ENCODE data around the gene PRR16. TPM values are rescaled to one million over a fixed set of nuclear protein-coding genes. Genes with fewer than 3 reads are reported as not detected.

PRR16 gene
- total RNA-seq, 1 experiment from 2014 or later: not detected

GRCh38 chr5:120540097-120540496 lies 76.0 kb downstream of the PRR16 start:
- BruUV-seq (replicated peaks): no TSS peak
- POLR2A ChIA-PET (ENCODE audit: low non-redundant PET): no interaction called here
- CTCF ChIA-PET: no interaction called here

GRCh38 chr5:120544043-120544442 lies 79.9 kb downstream of the PRR16 start:
- intact Hi-C loops (cut with micrococcal nuclease; ENCODE audit: unreplicated experiment): no loop called here
- Histone ChIP-seq H3K27ac (ENCODE audit: low read depth, low read length, poor library complexity, severe bottlenecking) (no peak overlapping the region), H3K9me3 (ENCODE audit: low read depth, low read length, poor library complexity, severe bottlenecking) (no peaks in the 10 kb centered on the region), H3K36me3 (ENCODE audit: insufficient read depth, low read length, poor library complexity, severe bottlenecking) (no peaks in the 10 kb centered on the region), H3K4me1 (ENCODE audit: insufficient read depth, low read length, poor library complexity, severe bottlenecking) (no peaks in the 10 kb centered on the region), H3K27me3 (replicated peaks; ENCODE audit: insufficient read depth, low read depth, low read length, poor library complexity) (no peaks in the 10 kb centered on the region), H3K4me3 (ENCODE audit: low read depth, low read length, poor library complexity, severe bottlenecking) (no peak overlapping the region)
- ChIA-PET CTCF (no interaction called here), POLR2A (ENCODE audit: low non-redundant PET) (no interaction called here)
- BruUV-seq (replicated peaks): no TSS peak
- no peak for TF ChIP-seq EZH2 (IDR thresholded peaks at IDR 0.05; ENCODE audit: borderline replicate concordance, low read depth, low read length, poor library complexity, severe bottlenecking)
- TF ChIP-seq, protein P1, sequence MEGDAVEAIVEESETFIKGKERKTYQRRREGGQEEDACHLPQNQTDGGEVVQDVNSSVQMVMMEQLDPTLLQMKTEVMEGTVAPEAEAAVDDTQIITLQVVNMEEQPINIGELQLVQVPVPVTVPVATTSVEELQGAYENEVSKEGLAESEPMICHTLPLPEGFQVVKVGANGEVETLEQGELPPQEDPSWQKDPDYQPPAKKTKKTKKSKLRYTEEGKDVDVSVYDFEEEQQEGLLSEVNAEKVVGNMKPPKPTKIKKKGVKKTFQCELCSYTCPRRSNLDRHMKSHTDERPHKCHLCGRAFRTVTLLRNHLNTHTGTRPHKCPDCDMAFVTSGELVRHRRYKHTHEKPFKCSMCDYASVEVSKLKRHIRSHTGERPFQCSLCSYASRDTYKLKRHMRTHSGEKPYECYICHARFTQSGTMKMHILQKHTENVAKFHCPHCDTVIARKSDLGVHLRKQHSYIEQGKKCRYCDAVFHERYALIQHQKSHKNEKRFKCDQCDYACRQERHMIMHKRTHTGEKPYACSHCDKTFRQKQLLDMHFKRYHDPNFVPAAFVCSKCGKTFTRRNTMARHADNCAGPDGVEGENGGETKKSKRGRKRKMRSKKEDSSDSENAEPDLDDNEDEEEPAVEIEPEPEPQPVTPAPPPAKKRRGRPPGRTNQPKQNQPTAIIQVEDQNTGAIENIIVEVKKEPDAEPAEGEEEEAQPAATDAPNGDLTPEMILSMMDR (conservative IDR thresholded peaks at IDR 0.05; ENCODE audit: low read depth, low read length): no peak
- no peak for DNase-seq (ENCODE audit: low spot score)

More at GRCh38 chr5:120540097-120540496, 76.0 kb downstream of the PRR16 start:
- Histone ChIP-seq H3K9me3 (ENCODE audit: low read depth, low read length, poor library complexity, severe bottlenecking) (no peaks in the 10 kb centered on the region), H3K27ac (ENCODE audit: low read depth, low read length, poor library complexity, severe bottlenecking) (no peak overlapping the region), H3K27me3 (replicated peaks; ENCODE audit: insufficient read depth, low read depth, low read length, poor library complexity) (no peaks in the 10 kb centered on the region), H3K4me1 (ENCODE audit: insufficient read depth, low read length, poor library complexity, severe bottlenecking) (no peaks in the 10 kb centered on the region), H3K4me3 (ENCODE audit: low read depth, low read length, poor library complexity, severe bottlenecking) (no peak overlapping the region), H3K36me3 (ENCODE audit: insufficient read depth, low read length, poor library complexity, severe bottlenecking) (no peaks in the 10 kb centered on the region)
- TF ChIP-seq, protein P1 (conservative IDR thresholded peaks at IDR 0.05; ENCODE audit: low read depth, low read length): no peak
- TF ChIP-seq EZH2 (IDR thresholded peaks at IDR 0.05; ENCODE audit: borderline replicate concordance, low read depth, low read length, poor library complexity, severe bottlenecking): no peak
- DNase-seq (ENCODE audit: low spot score): no peak
- intact Hi-C loops (cut with micrococcal nuclease; ENCODE audit: unreplicated experiment): no loop called here

DNA sequence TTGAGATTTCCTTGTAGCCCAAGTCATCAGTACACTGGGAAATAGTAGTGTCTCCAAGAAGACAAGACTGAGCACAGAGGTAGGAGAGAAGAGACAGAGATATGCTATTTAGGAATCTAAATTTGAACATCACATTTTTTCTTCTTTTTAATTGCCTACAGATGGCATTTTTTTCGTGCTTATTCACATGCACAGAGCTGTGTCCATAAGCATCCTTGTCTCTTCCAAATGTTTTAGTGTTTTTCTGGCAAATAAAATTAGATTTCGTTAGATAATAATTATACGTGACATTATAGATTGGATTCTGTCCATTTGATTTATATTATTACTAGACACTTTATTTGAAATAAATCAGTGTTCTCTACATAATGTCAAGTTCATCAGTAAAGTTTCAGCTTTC lies 80.9 kb downstream of the PRR16 start:
- DNase-seq (ENCODE audit: low spot score): no peak
- H3K36me3 ChIP-seq (ENCODE audit: insufficient read depth, low read length, poor library complexity, severe bottlenecking): no peaks in the 10 kb centered on the region
- no peak overlapping the region for H3K4me3 ChIP-seq (ENCODE audit: low read depth, low read length, poor library complexity, severe bottlenecking)
- H3K4me1 ChIP-seq (ENCODE audit: insufficient read depth, low read length, poor library complexity, severe bottlenecking): no peaks in the 10 kb centered on the region
- TF ChIP-seq, protein P1 (conservative IDR thresholded peaks at IDR 0.05; ENCODE audit: low read depth, low read length): no peak
- TF ChIP-seq EZH2 (IDR thresholded peaks at IDR 0.05; ENCODE audit: borderline replicate concordance, low read depth, low read length, poor library complexity, severe bottlenecking): no peak
- no TSS peak for BruUV-seq (replicated peaks)
- POLR2A ChIA-PET (ENCODE audit: low non-redundant PET): no interaction called here
- intact Hi-C loops (cut with micrococcal nuclease; ENCODE audit: unreplicated experiment): no loop called here
- no peaks in the 10 kb centered on the region for H3K9me3 ChIP-seq (ENCODE audit: low read depth, low read length, poor library complexity, severe bottlenecking)
- no peaks in the 10 kb centered on the region for H3K27me3 ChIP-seq (replicated peaks; ENCODE audit: insufficient read depth, low read depth, low read length, poor library complexity)
- H3K27ac ChIP-seq (ENCODE audit: low read depth, low read length, poor library complexity, severe bottlenecking): no peak overlapping the region
- CTCF ChIA-PET: no interaction called here
